ENCODE data around the gene MGME1.

GRCh38 chr20:17928633-17929311 lies 40.0 kb upstream of the MGME1 start:
- TF ChIP-seq POLR2A (IDR thresholded peaks at IDR 0.05) = no peak
- TF ChIP-seq, protein P1, sequence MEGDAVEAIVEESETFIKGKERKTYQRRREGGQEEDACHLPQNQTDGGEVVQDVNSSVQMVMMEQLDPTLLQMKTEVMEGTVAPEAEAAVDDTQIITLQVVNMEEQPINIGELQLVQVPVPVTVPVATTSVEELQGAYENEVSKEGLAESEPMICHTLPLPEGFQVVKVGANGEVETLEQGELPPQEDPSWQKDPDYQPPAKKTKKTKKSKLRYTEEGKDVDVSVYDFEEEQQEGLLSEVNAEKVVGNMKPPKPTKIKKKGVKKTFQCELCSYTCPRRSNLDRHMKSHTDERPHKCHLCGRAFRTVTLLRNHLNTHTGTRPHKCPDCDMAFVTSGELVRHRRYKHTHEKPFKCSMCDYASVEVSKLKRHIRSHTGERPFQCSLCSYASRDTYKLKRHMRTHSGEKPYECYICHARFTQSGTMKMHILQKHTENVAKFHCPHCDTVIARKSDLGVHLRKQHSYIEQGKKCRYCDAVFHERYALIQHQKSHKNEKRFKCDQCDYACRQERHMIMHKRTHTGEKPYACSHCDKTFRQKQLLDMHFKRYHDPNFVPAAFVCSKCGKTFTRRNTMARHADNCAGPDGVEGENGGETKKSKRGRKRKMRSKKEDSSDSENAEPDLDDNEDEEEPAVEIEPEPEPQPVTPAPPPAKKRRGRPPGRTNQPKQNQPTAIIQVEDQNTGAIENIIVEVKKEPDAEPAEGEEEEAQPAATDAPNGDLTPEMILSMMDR (IDR thresholded peaks at IDR 0.05) = no peak
